Spleen (tissue), 13 donors: ENCODE data around the gene FYB1. TPM values are rescaled to one million over a fixed set of nuclear protein-coding genes. Genes with fewer than 3 reads are reported as not detected.

Source experiments
- DNase-seq: peaks from one replicate; pipeline ENCODE4 v3.0.0-alpha.2; 2020
- H3K27ac ChIP-seq, 8 donors: fragments of 200-600 bp; sonication (generic) in 7 of 8; 1 replicate in 4 of 8; 2 replicates in 4 of 8; pipeline versions ENCODE4 v1.5.0 to v1.8.0; 2016 to 2021; ENCODE audit warnings: inconsistent platforms in 4 of 8, mild to moderate bottlenecking in 4 of 8, moderate library complexity in 1 of 8
- H3K27me3 ChIP-seq, 7 donors: fragments of 200-600 bp; sonication (generic) in 6 of 7; replicated peaks in 1 of 7; 1 replicate in 4 of 7; 2 replicates in 3 of 7; pipeline versions ENCODE4 v1.5.0 to v1.8.0; 2016 to 2021; ENCODE audit warnings: inconsistent platforms in 3 of 7, mild to moderate bottlenecking in 1 of 7
- H3K36me3 ChIP-seq, 6 donors: fragments of 200-600 bp; sonication (generic) in 5 of 6; 1 replicate in 4 of 6; 2 replicates in 2 of 6; pipeline versions ENCODE4 v1.5.0 to v1.8.0; 2016 to 2021; ENCODE audit warnings: inconsistent platforms in 2 of 6
- H3K4me1 ChIP-seq, 6 donors: fragments of 200-600 bp; sonication (generic) in 5 of 6; 1 replicate in 3 of 6; 2 replicates in 3 of 6; pipeline versions ENCODE4 v1.5.0 to v1.8.0; 2016 to 2021; ENCODE audit warnings: inconsistent platforms in 3 of 6
- H3K4me3 ChIP-seq, 8 donors: fragments of 200-600 bp; sonication (generic) in 7 of 8; 1 replicate in 4 of 8; 2 replicates in 4 of 8; pipeline versions ENCODE4 v1.5.0 to v1.8.0; 2016 to 2021; ENCODE audit warnings: inconsistent platforms in 4 of 8, mild to moderate bottlenecking in 4 of 8, moderate library complexity in 2 of 8
- H3K9me3 ChIP-seq, 8 donors: fragments of 200-600 bp; sonication (generic) in 7 of 8; 1 replicate in 4 of 8; 2 replicates in 4 of 8; pipeline versions ENCODE4 v1.5.0 to v1.8.0; 2016 to 2021; ENCODE audit warnings: inconsistent platforms in 4 of 8
- POLR2A ChIP-seq, 3 donors: fragments of 450-650 bp; IDR thresholded peaks; one replicate each; pipeline ENCODE4 v1.5.1; 2017; ENCODE audit warnings: antibody characterized with exemption in 3 of 3, mild to moderate bottlenecking in 1 of 3
- POLR2AphosphoS5 ChIP-seq, 3 donors: sonication (generic); formaldehyde crosslinking; IDR thresholded peaks; one replicate each; pipeline ENCODE4 v1.5.1; 2017; ENCODE audit warnings: antibody characterized with exemption in 3 of 3
- WGBS, 5 donors: extraction: QIAGEN DNeasy Blood & Tissue Kit in 3 of 5; methylation state at CpG; one replicate each; pipeline versions ENCODE4 v1.1.5 to v1.1.7; 2013 to 2018; 5-methylcytosine and 5-hydroxymethylcytosine counted together
- intact Hi-C: fragments of 100-400 bp; cut with DNase I; formaldehyde crosslinking; loops from one replicate; pipeline ENCODE4 v1.15.0; 2023; ENCODE audit warnings: low total_unique reads
- long read RNA-seq, 2 donors: transcript quantifications; one replicate each; lab custom pipeline, GENCODE V29; 2026
- polyA plus RNA-seq, 3 donors: library from polyadenylated mRNA; stranded (reverse); fragments of 200-250 nt; gene quantifications; one replicate each; pipeline ENCODE4 v1.2.1, GENCODE V29; 2013
- total RNA-seq, 7 donors: library from RNA; depleted of rRNA in 3 of 7; stranded (reverse); fragments of >200 nt in 3 of 7; fragmentation: NEBNext Ultra II Directional in 4 of 7; extraction: Animal tissue kit (Norgen Biotek cat#: 25700) in 4 of 7; gene quantifications; one replicate each; pipeline versions ENCODE4 v1.1.0 to v1.2.1, GENCODE V29; 2016 to 2021
- TF ChIP-seq, protein P1 (sequence below), 11 experiments: fragments of 200-600 bp in 7 of 11; fragments of 450-650 bp in 4 of 11; sonication (generic) in 4 of 11; IDR thresholded peaks in 8 of 11; conservative IDR thresholded peaks in 3 of 11; 1 replicate in 7 of 11; 2 replicates in 4 of 11; pipeline versions ENCODE4 v1.4.0 to v1.8.0; 2016 to 2021; ENCODE audit warnings: antibody characterized with exemption in 11 of 11, inconsistent platforms in 4 of 11, mild to moderate bottlenecking in 1 of 11
- donor health status: healthy with polysubstance abuse.
- donor health status: DM: no; HTN: no; CAD: no; lungs with moderate emphysema.
- donor health status: DM: no; HTN: no; CAD: no.
- donor health status: Bipolar disorder and iron deficiency.
- donor health status: healthy.
- donor health status: DM: no; HTN: no; CAD: no.
- donor health status: DM: yes; HTN: yes; CAD: no.

The FYB1 gene, protein sequence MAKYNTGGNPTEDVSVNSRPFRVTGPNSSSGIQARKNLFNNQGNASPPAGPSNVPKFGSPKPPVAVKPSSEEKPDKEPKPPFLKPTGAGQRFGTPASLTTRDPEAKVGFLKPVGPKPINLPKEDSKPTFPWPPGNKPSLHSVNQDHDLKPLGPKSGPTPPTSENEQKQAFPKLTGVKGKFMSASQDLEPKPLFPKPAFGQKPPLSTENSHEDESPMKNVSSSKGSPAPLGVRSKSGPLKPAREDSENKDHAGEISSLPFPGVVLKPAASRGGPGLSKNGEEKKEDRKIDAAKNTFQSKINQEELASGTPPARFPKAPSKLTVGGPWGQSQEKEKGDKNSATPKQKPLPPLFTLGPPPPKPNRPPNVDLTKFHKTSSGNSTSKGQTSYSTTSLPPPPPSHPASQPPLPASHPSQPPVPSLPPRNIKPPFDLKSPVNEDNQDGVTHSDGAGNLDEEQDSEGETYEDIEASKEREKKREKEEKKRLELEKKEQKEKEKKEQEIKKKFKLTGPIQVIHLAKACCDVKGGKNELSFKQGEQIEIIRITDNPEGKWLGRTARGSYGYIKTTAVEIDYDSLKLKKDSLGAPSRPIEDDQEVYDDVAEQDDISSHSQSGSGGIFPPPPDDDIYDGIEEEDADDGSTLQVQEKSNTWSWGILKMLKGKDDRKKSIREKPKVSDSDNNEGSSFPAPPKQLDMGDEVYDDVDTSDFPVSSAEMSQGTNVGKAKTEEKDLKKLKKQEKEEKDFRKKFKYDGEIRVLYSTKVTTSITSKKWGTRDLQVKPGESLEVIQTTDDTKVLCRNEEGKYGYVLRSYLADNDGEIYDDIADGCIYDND
- total RNA-seq: 100 to 1,000 TPM; 178 to 287 (median 228) TPM
- 10 to 100 TPM; 21.0 to 26.3 (median 23.3) TPM for polyA plus RNA-seq
- long read RNA-seq, donor 1, full-length matches to known transcripts: 6 of 6 reads
- long read RNA-seq, donor 1, partial matches to known transcripts: 0 of 6 reads
- long read RNA-seq, donor 1, other reads (novel, unspliced or antisense): 0 of 6 reads
- long read RNA-seq, donor 2, partial matches to known transcripts: 9 of 12 reads
- long read RNA-seq, donor 2, other reads (novel, unspliced or antisense): 0 of 12 reads

- peaks cover 0 to 88% (median 45%) of the 10 kb centered on the region in 6 donors for H3K4me1 ChIP-seq
- H3K27me3 ChIP-seq: no peaks in the 10 kb centered on the region
- 42 to 72% (median 65%) methylated on average over 3 to 4 of the region's 4 CpGs for WGBS, 5 donors
- peak within 1 kb of the TSS in 7 of 8 donors; percentile 30 to 88 (median 79) for H3K27ac ChIP-seq
- H3K9me3 ChIP-seq: no peaks in the 10 kb centered on the region
- H3K36me3 ChIP-seq: no peaks in the 10 kb centered on the region
- peak within 1 kb of the TSS in 7 of 8 donors; percentile 25 to 65 (median 40) for H3K4me3 ChIP-seq
- TF ChIP-seq POLR2AphosphoS5 (IDR thresholded peaks at IDR 0.05) (peak in 2 of 3 donors; percentile 55 to 75), POLR2A (IDR thresholded peaks at IDR 0.05) (no peak)
- TF ChIP-seq, protein P1, sequence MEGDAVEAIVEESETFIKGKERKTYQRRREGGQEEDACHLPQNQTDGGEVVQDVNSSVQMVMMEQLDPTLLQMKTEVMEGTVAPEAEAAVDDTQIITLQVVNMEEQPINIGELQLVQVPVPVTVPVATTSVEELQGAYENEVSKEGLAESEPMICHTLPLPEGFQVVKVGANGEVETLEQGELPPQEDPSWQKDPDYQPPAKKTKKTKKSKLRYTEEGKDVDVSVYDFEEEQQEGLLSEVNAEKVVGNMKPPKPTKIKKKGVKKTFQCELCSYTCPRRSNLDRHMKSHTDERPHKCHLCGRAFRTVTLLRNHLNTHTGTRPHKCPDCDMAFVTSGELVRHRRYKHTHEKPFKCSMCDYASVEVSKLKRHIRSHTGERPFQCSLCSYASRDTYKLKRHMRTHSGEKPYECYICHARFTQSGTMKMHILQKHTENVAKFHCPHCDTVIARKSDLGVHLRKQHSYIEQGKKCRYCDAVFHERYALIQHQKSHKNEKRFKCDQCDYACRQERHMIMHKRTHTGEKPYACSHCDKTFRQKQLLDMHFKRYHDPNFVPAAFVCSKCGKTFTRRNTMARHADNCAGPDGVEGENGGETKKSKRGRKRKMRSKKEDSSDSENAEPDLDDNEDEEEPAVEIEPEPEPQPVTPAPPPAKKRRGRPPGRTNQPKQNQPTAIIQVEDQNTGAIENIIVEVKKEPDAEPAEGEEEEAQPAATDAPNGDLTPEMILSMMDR (IDR thresholded peaks at IDR 0.05 in 8 of 11, conservative IDR thresholded peaks at IDR 0.05 in 3 of 11): peak in 1 of 11 experiments; percentile 27
- intact Hi-C loops: loop anchor here (5.0 kb wide), 2 partner anchors 63 to 353 kb away; no protein-coding TSS in a partner anchor
- DNase-seq: peak; percentile 85
Measured at GRCh38 chr5:39219437-39219836, at the start of gene FYB1. FYB1 (minus strand) TSS chr5:39219563; CDS start chr5:39202960, 16,603 bp downstream.

DNA sequence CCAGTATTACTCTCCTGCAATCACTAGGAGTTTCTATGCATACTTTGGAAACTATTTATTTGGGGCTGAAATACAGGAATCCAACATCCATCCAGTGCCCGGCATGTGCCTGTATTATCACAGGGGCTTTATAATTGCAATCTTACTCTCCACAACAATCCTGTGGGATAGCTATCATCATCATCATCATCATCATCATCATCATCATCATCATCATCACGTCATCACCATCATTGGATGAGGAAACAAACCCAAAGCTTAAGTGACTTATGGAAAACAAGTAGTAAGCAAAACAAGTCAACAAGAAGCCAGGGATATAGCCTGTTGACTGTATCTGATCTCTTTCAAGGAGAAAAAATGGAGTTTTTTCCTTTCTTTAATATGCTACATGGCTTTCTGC, 47.8 kb upstream of the FYB1 start:
- Histone ChIP-seq H3K4me1 (peaks cover 0 to 98% (median 55%) of the 10 kb centered on the region in 6 donors), H3K4me3 (no peak overlapping the region), H3K9me3 (no peaks in the 10 kb centered on the region), H3K36me3 (no peaks in the 10 kb centered on the region), H3K27me3 (no peaks in the 10 kb centered on the region), H3K27ac (peak overlapping the region in 5 of 8 donors; percentile 9 to 93 (median 45))
- DNase-seq: no peak
- TF ChIP-seq, protein P1 (IDR thresholded peaks at IDR 0.05 in 8 of 11, conservative IDR thresholded peaks at IDR 0.05 in 3 of 11): no peak
- no peak for TF ChIP-seq POLR2AphosphoS5 (IDR thresholded peaks at IDR 0.05)
- TF ChIP-seq POLR2A (IDR thresholded peaks at IDR 0.05): no peak
- intact Hi-C loops: no loop called here
- 84 to 92% (median 88%) methylated on average over 2 of the region's 2 CpGs for WGBS, 5 donors

- intact Hi-C loops: no loop called here
- WGBS, 5 donors: 0% methylated on average over 2 of the region's 2 CpGs
- DNase-seq: no peak
- H3K4me3 ChIP-seq: no peak overlapping the region
- TF ChIP-seq POLR2AphosphoS5 (IDR thresholded peaks at IDR 0.05) (no peak), POLR2A (IDR thresholded peaks at IDR 0.05) (no peak)
- TF ChIP-seq, protein P1 (IDR thresholded peaks at IDR 0.05 in 8 of 11, conservative IDR thresholded peaks at IDR 0.05 in 3 of 11): no peak
- H3K27ac ChIP-seq: peak overlapping the region in 6 of 8 donors; percentile 5 to 93 (median 32)
- H3K9me3 ChIP-seq: no peaks in the 10 kb centered on the region
- peaks cover 0 to 97% (median 47%) of the 10 kb centered on the region in 6 donors for H3K4me1 ChIP-seq
- H3K27me3 ChIP-seq: no peaks in the 10 kb centered on the region
- no peaks in the 10 kb centered on the region for H3K36me3 ChIP-seq
Measured at GRCh38 chr5:39266442-39266841, 47.1 kb upstream of the FYB1 start.
